Osteocyte (in vitro differentiated cells): ENCODE data around the gene EPHA2. TPM values are rescaled to one million over a fixed set of nuclear protein-coding genes. Genes with fewer than 3 reads are reported as not detected.
"Not testable (repeated sequence)": the region's sequence is repeated elsewhere in the genome, so short reads cannot be mapped to it uniquely, and the experiment has no call there.

Source experiments
- DNase-seq: peaks from one replicate; pipeline ENCODE4 v3.0.0; 2021; ENCODE audit warnings: mixed read lengths; ENCODE audit not compliant: unreplicated experiment; ENCODE audit errors: extremely low spot score
- H3K27ac Mint-ChIP-seq: one replicate; pipeline ENCODE4 v1.8.0; 2021; ENCODE audit warnings: mild to moderate bottlenecking, mixed read lengths; ENCODE audit not compliant: unreplicated experiment
- H3K27me3 Mint-ChIP-seq: one replicate; pipeline ENCODE4 v1.8.0; 2021; ENCODE audit warnings: mixed read lengths; ENCODE audit not compliant: unreplicated experiment
- H3K36me3 Mint-ChIP-seq: one replicate; pipeline ENCODE4 v1.8.0; 2021; ENCODE audit warnings: mixed read lengths; ENCODE audit not compliant: unreplicated experiment
- H3K4me1 Mint-ChIP-seq: one replicate; pipeline ENCODE4 v1.8.0; 2021; ENCODE audit warnings: mixed read lengths; ENCODE audit not compliant: unreplicated experiment
- H3K4me3 Mint-ChIP-seq: one replicate; pipeline ENCODE4 v1.8.0; 2021; ENCODE audit warnings: mild to moderate bottlenecking, moderate library complexity, mixed read lengths; ENCODE audit not compliant: unreplicated experiment
- H3K9me3 Mint-ChIP-seq: one replicate; pipeline ENCODE4 v1.8.0; 2021; ENCODE audit warnings: mixed read lengths; ENCODE audit not compliant: unreplicated experiment
- CTCF ChIP-seq: fragments of 200-600 bp; sonication (generic); IDR thresholded peaks from 2 replicates; pipeline ENCODE4 v1.5.0; 2021; ENCODE audit warnings: antibody characterized with exemption, mild to moderate bottlenecking, moderate library complexity
- total RNA-seq: library from RNA; stranded (reverse); gene quantifications from 2 replicates; pipeline ENCODE4 v1.2.1, GENCODE V29; 2021

EPHA2 gene
- total RNA-seq, 1 donor from 2014 or later: 152 TPM

- no peak for TF ChIP-seq CTCF
- Mint-ChIP-seq H3K27me3 (no peaks in the 10 kb centered on the region), H3K36me3 (no peaks in the 10 kb centered on the region), H3K9me3 (no peaks in the 10 kb centered on the region), H3K27ac (no peak overlapping the region), H3K4me1 (peaks cover 38% of the 10 kb centered on the region), H3K4me3 (no peak overlapping the region)
- DNase-seq: no peak
Observed at GRCh38 chr1:16166117-16166516, 10.2 kb upstream of the EPHA2 start.

GRCh38 chr1:16165548-16165947, 9.7 kb upstream of the EPHA2 start:
- H3K4me3 Mint-ChIP-seq: no peak overlapping the region
- no peaks in the 10 kb centered on the region for H3K9me3 Mint-ChIP-seq

GRCh38 chr1:16165073-16165364, 9.2 kb upstream of the EPHA2 start:
- no peak for TF ChIP-seq CTCF
- H3K4me1 Mint-ChIP-seq: peaks cover 36% of the 10 kb centered on the region
- H3K27ac Mint-ChIP-seq: peak overlapping the region; percentile 84
- H3K27me3 Mint-ChIP-seq: no peaks in the 10 kb centered on the region
- H3K4me3 Mint-ChIP-seq: no peak overlapping the region
- no peaks in the 10 kb centered on the region for H3K9me3 Mint-ChIP-seq
- H3K36me3 Mint-ChIP-seq: no peaks in the 10 kb centered on the region
- no peak for DNase-seq

More at GRCh38 chr1:16165548-16165947, 9.7 kb upstream of the EPHA2 start:
- Mint-ChIP-seq H3K27me3 (no peaks in the 10 kb centered on the region), H3K4me1 (peaks cover 36% of the 10 kb centered on the region), H3K36me3 (no peaks in the 10 kb centered on the region), H3K27ac (peak overlapping the region; percentile 60)
- no peak for DNase-seq
- no peak for TF ChIP-seq CTCF

DNA sequence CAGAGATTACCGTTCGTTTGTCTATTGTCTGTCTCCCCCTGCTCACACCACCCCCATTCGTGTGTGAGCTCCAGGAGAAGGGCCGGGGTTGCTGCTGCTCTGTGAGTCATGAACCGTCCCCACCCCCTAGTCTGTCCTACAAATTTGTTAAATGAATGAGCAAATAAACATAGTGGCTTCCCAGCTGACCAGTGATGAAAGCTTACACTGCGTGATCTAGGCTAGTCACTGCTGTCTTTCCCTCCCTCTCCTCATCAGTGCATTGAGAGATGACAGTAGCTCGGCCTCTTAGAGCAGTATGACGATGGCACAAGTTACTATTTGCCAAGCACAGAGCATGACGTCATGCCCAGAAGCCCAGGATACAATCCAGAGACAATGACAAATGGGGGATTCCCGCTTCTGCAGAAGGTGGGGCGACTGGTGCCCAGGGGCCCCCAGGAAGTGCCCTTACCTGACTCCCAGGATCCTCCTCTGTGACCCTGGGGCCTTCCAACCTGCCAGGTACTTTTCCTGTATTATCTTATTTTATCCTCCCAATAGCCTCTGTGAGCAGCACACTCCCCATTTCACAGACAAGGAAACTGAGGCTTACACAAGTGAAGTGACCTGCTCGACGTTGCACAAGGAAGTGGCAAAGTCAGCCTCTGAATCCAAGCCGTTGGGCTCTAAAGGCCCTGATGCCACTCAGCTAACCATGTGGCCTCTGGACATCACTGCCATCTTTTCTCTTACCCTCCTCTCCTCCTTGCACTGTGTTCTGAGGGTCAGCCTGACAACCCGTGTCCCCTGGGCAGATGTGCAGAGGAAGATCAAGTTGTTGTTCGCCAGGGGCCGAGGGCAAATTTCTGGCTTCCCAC, 8.6 kb upstream of the EPHA2 start:
- no peaks in the 10 kb centered on the region for H3K36me3 Mint-ChIP-seq
- peak overlapping the region; percentile 84 for H3K27ac Mint-ChIP-seq
- no peak overlapping the region for H3K4me3 Mint-ChIP-seq
- H3K27me3 Mint-ChIP-seq: no peaks in the 10 kb centered on the region
- H3K4me1 Mint-ChIP-seq: peaks cover 34% of the 10 kb centered on the region
- no peak for DNase-seq
- H3K9me3 Mint-ChIP-seq: no peaks in the 10 kb centered on the region
- TF ChIP-seq CTCF: no peak

GRCh38 chr1:16163608-16164212, 7.8 kb upstream of the EPHA2 start:
- not testable (repeated sequence) for H3K9me3 Mint-ChIP-seq, DNase-seq, H3K36me3 Mint-ChIP-seq, H3K27me3 Mint-ChIP-seq, H3K4me3 Mint-ChIP-seq
- Mint-ChIP-seq H3K4me1 (peaks cover 31% of the 10 kb centered on the region), H3K27ac (peak overlapping the region; percentile 84)
